Activated CD4-positive, alpha-beta T cell treated with anti-CD3 and anti-CD28 coated beads, Interleukin-10, Interleukin-2, amounts not matched to agents 100 ng/mL and 50 ng/mL, durations not matched to agents 16 hours and 8 hours (primary cell): ENCODE results near the gene DGKZ.

ENCODE experiments used
- DNase-seq: peaks from one replicate; pipeline ENCODE4 v3.0.0-alpha.2; 2020

The DGKZ gene

DNA sequence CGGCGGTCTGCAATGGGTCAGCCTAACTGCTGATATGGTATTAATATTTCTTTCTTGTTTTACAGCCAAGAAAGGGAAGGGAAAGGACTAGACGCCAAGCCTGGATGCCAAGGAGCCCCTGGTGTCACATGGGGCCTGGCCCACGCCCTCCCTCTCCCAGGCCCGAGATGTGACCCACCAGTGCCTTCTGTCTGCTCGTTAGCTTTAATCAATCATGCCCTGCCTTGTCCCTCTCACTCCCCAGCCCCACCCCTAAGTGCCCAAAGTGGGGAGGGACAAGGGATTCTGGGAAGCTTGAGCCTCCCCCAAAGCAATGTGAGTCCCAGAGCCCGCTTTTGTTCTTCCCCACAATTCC, 36.1 kb downstream of the DGKZ start:
- no peak for DNase-seq

DNA sequence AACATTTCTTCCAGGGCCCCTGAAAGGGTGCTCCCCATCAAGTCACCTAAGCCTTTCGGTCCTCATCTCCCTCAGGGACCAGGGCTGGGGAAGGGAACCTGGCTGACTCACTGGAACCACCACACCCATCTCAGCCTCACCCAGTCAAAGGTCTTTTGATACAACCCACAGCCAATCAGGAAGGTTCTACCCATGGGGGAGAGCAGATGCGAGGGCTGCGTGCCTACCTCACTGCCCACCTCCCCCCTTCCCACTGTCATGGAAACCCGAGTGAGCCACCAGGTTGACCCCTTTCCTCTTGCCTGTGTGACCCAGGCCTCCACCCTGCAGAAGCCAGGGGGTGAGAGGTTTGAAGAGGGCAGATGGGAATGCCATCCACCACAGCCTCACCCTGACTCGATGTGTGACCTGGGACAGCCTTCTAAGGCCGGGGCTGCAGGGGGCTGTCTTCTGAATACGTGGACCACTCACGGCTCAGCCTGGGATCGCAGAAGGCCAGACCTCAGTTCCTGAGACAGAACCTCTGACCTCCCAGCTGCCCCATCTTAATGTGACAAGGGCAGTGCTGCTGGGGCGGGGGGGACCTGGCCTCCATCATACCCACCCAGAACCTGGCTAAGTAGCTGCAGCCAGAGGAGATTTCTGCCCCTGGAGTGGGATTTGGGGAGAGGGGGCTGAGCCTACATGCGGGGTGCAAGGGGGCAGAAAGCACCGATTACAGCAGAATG, 36.9 kb downstream of the DGKZ start:
- DNase-seq, result no peak

DNA sequence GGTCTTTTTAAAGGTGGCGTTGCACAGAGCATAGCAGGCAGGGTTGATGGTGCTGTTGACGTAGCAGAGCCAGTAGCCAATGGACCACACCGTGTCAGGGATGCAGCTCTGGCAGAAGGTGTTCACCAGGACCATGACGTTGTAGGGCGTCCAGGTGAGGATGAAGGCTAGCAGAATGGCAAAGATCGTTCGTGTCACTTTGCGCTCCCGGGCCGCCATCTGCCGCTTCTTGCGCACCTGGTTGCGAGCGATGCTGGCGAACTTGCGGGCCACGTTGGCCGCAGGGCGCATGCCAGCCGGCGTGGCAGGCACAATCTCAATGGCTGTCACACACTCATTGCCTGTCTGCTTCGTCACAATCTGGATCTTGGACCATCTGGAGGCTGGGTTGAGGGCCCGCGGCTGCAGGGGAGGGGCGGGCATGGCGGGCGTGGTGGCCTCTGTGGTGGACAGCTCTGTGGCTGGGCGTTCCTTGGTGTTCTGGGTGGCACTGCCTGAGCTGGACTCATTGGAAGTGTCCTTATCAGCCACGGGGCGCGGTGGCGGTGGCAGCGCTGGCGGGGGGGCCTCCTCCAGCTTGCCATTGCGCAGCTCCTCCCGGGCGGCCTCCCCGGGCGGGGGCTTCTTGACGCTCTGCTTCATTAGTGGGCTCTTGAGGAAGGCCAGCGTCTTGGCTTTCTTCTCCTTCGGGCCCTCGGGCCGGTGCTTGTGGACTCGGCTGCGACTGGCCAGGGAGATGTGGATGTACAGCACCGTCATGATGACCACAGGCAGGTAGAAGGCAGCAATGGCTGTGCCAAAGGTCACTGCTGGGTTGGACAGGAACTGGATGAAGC, 38.1 kb downstream of the DGKZ start:
- no peak for DNase-seq

DNA sequence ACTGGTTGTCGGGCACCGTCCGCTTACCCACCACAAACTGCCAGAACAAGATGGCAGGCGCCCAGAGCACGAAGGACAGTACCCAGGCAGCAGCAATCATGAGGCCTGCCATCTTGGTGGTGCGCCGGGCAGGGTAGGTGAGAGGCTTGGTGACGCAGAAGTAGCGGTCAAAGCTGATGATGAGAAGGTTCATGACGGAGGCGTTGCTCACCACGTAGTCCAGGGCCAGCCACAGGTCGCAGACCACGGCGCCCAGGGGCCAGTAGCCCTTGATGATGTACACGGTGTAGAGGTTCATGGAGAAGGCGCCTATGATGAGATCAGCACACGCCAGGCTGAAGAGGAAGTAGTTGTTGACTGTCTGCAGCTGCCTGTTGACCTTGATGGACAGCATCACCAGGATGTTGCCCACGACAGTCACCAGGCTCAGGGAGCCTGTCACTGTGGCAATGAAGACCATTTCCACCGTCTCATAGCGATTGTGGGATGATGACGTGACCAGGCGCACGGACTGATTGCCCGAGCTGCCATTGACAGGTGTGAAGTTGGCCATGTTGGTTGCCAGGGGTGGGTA, 38.8 kb downstream of the DGKZ start:
- DNase-seq, result no peak

DNA sequence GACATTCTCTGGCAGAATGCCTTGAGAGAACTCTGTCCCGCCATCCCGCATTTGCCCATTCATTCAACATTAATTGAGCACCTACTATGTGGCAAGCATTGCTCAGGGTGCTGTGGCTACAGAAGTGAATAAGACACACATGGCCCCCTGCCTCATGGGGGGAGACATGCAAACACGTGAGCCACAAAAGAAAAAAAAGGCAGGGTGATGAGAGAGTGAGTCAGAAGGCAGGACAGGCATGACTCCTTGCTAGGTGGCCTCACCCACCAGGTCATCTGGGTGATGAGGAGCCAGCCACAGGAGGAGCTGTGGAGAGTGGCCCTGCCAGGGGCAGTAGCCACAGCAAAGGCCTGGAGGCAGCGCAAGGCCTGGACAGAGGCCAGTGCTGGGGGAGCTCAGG, 39.4 kb downstream of the DGKZ start:
- DNase-seq, result no peak

DNA sequence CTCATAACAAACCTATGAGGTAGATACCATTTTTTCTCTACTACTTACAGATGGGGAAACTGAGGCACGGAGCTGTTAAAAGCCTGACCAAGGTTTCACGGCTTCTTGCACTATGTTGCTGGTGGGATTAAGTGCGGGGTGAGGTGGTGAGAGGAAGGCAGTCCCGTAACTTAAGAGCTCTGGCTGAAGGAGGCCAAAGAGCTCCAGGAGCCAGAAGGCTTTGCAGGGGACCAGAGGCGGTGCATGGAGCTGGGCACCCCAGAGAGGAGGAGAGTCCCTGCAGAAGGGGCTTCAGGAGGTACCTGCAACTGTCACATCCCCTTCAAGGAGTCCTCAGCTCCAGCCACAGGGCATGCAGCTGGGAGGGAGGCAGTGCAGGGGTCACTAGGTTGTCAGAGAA, 40.2 kb downstream of the DGKZ start:
- DNase-seq, result no peak

DNA sequence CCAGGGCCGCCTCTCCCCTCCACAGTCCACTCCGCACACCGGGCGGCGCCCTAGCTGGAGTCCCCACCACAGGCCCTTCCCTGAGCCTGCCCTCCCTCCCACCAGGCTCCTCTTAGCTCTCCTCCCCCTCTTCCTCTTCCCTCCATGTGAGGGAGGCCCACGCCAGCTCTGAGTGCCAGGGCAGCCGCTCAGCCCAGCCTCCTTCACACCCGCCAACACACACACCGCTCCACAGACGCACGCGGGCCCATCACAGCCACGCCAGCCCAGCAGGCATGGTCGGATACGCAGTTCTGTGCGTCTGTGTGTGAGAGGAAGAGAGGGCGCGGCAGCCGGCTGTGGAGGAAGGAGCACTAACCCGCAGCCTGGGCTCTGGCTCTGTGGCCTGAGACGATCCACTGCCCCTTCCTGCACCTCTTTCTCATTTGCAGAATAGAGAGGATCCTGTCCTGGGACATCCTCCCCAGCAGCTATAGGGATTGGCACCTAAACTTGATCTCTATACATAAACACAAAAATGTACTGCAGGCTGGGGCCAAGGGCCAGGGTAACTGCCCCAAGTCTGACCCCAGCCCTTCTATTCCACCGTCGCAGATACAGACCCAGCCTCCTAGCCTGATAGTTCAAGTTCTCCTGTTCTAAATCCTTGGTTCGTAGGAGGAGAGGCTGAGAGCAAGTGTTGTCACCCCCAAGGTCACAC, 40.8 kb downstream of the DGKZ start:
- DNase-seq, result no peak

DNA sequence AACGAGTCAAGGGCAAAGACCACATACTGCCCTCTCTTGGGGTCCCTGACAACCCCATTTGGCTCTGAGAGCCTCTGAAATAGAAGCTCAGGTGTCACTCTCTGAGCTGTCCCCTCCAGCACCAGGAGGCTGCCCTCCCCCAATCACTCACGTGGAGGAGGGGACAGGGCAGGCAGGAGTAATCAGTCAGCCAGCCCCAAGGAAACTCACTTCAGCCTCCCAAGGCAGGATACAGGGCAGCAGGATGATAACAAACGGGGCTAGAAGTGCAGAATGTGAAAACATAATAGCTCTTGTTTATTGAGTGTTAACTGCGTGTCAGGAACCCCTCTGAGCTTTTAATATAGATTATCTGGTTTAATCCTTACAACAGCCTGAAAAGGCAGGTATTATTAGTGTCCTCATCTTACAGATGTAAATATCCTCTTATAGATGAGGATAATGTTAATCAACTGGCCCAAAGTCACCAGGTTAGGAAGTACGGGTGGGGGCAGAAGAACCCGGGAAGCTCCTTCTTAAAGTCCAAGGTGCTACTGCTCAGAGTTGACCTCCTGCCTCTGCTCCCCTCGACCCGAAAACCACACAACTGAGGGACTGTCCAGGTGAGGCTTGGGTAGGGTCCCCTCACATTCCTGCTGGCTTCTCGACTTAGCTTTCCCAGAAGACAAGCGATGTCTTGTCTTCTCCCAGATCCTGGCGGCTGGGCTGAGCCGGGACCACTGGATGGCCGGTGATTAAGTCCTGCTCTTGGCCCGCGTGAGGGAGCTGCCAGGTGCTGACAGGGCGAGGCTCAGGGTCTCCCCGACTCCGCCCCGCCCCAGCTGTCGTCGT, 41.6 kb downstream of the DGKZ start:
- DNase-seq, result no peak

DNA sequence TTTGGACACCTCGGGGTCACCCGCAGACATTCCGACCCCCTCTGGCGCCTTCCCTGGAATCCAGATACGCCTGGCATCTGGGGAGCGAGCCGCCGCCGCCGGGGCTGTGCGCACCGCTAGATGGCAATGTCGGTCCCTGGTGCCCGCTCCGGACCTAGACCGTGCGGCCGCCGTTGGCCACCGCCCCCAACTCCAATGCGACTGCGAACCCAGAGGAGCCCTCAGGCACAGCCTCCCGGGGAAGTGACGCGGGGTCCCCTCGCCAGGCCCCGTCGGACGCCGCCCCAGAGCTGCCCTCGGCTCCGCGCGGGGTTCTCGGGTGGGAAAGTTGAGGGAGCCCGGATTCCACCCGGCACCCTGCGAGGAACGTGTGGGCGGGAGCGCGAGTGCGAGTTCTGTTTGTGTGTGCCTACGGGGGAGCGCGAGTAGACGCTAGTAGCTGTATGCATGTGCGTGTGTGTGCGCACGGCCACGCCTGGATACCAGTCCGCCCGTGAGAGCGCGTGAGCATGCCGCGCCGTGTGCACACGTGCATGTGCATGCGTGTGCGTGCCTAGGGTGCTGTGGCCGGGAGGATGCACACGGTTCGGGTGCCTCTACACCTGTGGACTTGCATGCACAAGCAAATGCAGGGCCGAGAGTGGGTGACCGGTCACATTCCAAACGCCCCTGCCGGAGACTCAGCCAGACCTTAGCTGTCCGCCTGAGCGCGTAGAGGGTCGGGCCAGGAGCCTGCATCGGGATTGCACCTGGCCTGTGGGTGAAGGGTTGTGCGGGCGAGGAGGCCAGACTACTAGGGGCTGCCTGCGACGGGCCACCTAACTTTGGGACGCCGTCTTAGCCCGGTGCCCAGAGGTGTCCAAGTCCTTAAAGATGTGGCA, 42.4 kb downstream of the DGKZ start:
- peak; percentile 76 for DNase-seq

DNA sequence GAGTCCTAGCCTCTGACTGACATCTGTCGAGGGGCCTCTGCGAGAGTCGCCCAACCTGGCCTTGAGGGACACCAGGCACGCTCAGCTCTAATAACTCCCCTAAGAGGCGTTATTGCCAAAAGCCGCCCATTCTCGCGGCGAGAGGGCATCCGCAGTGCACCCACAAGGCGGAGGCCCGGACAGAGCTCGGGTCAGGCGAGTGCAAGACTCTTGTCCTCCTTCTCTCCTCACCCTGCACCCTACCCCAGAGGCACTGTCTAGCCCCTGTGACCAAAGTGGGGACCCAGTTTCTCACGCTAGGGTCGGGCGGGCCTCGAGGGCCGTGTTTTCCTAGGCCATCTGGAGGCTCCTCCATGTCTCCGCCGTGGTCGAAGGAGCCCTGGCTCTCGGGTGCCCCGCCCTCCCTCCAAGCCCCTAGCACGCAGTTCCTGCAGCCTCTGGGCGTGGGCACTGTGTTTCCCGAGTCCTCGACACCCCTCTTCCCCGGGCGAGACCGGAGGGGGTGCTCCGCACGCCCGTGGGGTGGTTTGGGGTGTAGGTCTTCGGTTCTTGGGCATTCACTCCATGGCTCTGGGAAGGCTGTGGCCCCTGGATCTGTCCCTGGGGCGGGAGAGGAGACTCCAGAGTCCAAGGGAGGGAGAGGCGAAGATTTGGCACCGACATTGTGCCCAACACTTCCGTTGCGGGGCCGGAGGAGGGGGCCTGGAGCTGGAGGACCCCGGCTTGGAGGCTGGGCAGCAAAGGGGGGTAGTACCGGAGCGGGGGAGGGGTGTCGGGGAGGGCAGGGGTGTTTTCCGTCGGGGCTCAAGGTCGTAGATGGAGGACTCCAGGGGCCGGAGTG, 43.3 kb downstream of the DGKZ start:
- DNase-seq, result no peak

DNA sequence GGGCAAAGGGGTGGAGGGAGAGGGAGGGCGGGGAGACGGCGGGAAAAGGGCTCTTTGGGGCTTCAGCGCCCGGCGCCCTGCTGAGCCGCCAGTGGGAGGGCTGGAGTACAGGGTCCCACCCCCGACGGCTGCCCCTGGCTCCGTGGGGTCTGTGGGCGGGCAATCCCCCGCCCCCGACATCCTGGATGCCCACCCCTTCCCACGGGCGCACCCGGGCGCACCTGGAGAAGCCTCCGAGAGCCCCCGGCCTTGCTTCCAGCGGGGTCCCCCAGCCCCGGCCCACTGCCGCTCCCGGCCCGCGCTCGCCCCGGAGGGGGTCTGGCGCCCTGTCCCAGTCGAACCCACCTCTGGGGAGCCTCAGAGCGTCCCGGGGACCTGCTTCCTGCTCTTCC, 43.9 kb downstream of the DGKZ start:
- no peak for DNase-seq

DNA sequence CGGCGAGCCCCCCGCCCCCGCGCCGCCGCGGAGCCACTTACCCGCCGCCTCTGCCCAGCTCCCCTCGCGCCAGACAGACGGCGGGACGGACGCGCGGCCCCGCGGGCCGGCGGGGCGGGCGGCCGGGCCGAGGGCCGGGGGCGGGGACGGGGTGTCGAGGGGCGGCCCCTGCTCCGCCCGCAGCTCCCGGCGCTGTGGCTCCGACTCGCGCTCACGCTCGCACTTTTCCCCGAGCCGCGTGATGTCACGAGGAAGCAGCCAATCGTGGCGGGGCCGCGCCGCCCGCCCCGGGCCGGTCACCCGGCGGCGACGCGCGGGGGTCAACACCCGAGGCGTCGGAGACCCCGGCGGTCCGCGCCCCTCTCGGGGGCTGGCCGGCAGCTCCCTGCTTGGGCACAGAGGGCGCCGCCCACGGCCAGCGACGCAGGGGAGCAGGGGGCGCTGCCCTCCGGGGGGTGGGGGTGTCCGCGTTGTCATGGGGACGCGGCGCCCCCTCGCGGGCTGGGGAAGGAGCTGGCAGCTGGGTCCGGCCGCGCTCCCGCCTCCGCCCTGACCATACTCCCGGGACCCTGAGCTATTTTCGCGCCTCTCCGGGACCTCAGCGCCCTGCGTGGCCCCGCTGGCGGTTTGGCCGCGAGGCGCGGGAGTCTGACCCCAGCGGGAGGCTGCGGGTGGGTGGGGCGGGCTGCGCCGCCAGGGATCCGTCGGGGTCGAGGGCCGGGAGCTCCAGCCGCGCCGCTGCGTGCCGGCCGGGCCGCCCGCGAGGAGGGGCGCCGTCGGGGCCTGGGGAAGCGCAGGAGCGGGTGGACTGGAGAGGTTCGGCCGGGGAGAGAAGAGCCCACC, 44.5 kb downstream of the DGKZ start, which contains the start of gene CHRM4:
Gene CHRM4, minus strand, starts transcription at position 199 of the 843 bp plus-strand sequence. CDS start 5,219 bp downstream, outside the sequence.
- DNase-seq, result peak; percentile 37

DNA sequence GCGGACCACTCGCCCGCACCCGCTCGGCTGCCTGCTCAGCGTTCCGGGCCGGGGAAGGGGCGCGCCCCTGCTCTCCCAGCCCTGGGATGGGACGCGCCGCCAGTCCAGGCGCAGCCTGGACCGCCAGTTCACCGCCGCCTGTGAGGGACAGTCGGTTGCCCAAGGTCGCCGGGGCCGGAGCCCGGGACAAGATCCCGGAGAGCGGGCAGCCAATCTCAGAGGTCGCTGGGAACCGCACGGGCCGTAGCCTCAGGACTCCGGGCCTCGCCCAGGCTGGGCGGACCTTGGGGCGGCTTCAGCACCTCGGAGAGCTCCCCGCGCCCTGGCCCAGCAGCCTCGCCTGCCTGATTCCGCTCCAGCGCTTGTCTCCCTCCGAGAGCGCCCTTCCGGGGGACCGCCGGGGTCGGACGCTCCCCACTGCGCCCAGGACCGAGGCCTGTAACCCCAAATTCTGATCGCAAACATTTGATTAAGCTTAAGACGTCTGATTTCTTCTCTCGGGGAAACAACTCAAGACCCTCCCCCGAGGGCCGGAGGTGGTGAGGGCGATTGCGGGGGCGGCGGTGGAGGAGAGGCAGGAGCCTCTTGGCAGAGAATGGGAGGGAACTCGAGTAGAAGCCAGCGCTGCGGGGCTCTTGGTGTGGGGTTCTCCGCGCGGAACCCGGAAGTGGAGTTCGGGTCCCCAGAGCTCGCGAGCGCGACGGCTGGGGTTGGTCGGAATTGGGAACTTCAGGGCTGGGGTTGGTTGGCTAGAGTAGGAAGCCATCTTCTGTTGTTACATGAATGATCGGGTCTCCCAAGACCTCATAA, 45.4 kb downstream of the DGKZ start:
- DNase-seq, result peak; percentile 76

DNA sequence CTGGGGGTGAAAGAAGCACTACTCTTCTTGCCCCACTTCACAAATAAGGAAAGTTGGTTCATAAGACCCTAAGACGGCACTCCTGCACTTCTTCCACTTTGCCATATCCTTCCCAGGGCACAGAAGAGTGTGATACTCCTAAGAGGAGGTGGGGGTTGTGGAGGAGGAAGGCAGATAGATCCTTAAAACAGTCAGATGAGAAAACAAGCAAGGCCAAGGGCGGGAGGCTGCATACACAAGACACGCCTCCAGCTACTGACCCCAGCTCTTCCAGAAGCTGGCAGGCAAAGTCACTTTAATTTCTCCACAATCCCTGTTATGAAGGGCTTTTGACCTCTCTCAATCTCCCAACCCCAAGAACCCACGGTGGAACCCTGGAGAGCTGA, 46.0 kb downstream of the DGKZ start:
- no peak for DNase-seq

DNA sequence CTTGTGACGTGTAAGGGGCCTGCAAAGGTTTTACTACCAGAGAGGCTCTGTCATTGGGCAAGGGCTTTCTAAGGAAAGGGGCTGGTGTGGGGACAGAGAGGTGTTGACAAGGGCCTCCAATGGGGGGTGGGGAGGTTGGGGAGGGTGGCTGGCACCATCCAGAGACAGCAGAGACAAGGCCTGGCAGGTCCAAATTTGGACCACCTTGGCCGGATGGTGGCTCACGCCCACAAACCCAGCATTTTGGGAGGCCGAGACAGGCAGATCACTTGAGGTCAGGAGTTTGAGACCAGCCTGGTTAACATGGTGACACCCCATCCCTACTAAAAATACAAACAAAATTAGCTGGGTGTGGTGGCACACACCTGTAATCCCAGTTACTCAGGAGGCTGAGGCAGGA, 46.5 kb downstream of the DGKZ start:
- DNase-seq, result no peak

DNA sequence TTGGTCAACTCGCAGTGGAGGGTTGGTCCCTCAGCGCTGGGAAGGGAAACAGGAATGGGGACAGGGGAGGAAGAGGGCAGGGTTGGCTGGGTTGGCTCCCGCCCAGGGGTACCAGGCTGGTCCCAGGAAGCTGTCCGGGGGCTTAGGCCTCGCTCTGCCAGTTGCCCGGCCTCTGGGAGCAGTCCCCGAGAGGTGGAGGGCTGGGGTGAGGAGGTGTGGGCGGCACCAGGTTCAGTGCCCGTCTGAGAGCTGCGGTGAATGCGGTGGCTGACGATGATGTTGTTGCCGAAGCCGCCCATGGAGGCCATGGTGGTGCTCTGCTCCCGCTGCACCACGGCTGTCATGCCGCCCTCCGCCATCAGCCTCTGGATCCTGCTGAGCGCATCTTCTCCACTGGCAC, 50.3 kb downstream of the DGKZ start:
- DNase-seq, result no peak

DNA sequence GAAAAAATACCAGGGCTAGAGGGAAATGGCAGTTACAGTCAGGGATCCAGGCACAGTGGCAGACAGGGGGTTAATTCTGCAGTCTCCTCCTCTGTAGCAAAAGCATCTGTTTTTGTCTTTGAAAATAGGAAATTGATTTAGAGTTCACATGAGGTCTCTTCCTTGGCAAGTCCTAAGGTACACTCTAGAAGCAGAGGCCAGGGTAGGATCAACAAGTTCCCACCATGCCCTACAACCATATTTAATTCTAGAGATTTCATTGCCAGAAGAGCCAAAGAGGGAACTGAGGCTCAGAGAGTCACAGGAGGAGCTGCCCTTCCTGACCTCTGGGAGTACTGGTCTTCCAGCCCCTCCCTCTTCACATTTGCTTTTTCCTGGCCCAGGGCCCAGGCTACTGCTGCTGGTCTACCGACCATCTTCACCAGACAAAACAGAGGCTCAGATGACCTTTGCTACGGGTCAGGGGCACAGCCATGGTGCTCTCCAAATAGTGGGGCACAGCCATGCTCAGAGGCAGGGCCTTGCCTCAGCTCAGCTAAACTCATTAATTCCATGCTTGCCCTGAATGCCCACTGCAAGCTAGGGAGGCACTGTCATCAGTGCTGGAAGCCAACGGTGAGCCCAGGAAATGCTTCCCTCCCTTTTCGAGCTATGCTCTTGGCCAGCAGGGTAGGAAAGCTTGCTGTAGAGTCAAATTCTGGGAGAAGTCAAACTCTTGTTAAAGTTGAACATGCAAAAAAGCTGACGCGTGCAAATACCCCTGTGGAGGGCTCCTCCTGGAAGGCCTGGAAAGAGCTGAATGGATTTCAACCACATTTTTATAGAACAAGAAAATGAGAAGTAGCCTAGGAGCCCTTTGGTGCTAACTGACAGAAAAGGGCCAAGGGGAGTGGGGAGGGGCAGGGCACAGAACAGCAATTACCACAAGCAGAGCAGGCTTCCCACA, 56.0 kb downstream of the DGKZ start:
- DNase-seq, result no peak
